Gastroesophageal sphincter (tissue), 4 donors: Measurements from ENCODE around the gene SEMA6B. TPM values are rescaled to one million over a fixed set of nuclear protein-coding genes. Genes with fewer than 3 reads are reported as not detected.

ENCODE experiments used
- ATAC-seq: fragments of 150-250 bp; one replicate; pipeline ENCODE4 v1.9.1; 2016; ENCODE audit warnings: mild to moderate bottlenecking, moderate library complexity
- H3K27ac ChIP-seq, 4 donors: fragments of 200-600 bp; sonication (generic) in 3 of 4; 1 replicate in 3 of 4; 2 replicates in 1 of 4; pipeline ENCODE4 v1.5.1; 2016 to 2019
- H3K27me3 ChIP-seq: fragments of 200-600 bp; sonication (generic); one replicate; pipeline ENCODE4 v1.5.1; 2019
- H3K36me3 ChIP-seq, 2 donors: fragments of 200-600 bp; sonication (generic); one replicate each; pipeline ENCODE4 v1.5.1; 2019; ENCODE audit warnings: control low read depth in 1 of 2
- H3K4me1 ChIP-seq, 3 donors: fragments of 200-600 bp; sonication (generic); 1 replicate in 2 of 3; 2 replicates in 1 of 3; pipeline ENCODE4 v1.5.1; 2016 to 2019; ENCODE audit warnings: control low read depth in 2 of 3
- H3K4me3 ChIP-seq, 2 donors: fragments of 200-600 bp; sonication (generic); one replicate each; pipeline ENCODE4 v1.5.1; 2019; ENCODE audit warnings: mild to moderate bottlenecking in 1 of 2, moderate library complexity in 1 of 2
- H3K9me3 ChIP-seq, 3 donors: fragments of 200-600 bp; sonication (generic); one replicate each; pipeline ENCODE4 v1.5.1; 2017 to 2019; ENCODE audit warnings: control low read depth in 2 of 3
- EP300 ChIP-seq: sonication (generic); formaldehyde crosslinking; IDR thresholded peaks from one replicate; pipeline ENCODE4 v1.6.1; 2017; ENCODE audit warnings: antibody characterized with exemption, mild to moderate bottlenecking
- POLR2A ChIP-seq, 2 donors: fragments of 450-650 bp; IDR thresholded peaks; one replicate each; pipeline ENCODE4 v1.6.1; 2017; ENCODE audit warnings: antibody characterized with exemption in 2 of 2, mild to moderate bottlenecking in 2 of 2, moderate library complexity in 1 of 2
- POLR2AphosphoS5 ChIP-seq: sonication (generic); formaldehyde crosslinking; IDR thresholded peaks from one replicate; pipeline ENCODE4 v1.6.1; 2017; ENCODE audit warnings: antibody characterized with exemption
- WGBS, 2 donors: methylation state at CpG; one replicate each; pipeline ENCODE4 v1.1.5; 2018; ENCODE audit warnings: low coverage in 1 of 2; 5-methylcytosine and 5-hydroxymethylcytosine counted together
- total RNA-seq, 4 donors: library from RNA; depleted of rRNA; stranded (reverse); fragments of >200 nt; gene quantifications; one replicate each; pipeline ENCODE4 v1.1.0, GENCODE V29; 2016
- TF ChIP-seq, protein P1 (sequence below), 4 experiments: fragments of 200-600 bp in 2 of 4; fragments of 450-650 bp in 2 of 4; sonication (generic) in 1 of 4; IDR thresholded peaks; one replicate each; pipeline ENCODE4 v1.5.1; 2017 to 2019; ENCODE audit warnings: antibody characterized with exemption in 4 of 4, mild to moderate bottlenecking in 2 of 4, moderate library complexity in 2 of 4

SEMA6B gene
- total RNA-seq, 4 donors from 2014 or later: 2.0 to 12.4 (median 7.3) TPM

DNA sequence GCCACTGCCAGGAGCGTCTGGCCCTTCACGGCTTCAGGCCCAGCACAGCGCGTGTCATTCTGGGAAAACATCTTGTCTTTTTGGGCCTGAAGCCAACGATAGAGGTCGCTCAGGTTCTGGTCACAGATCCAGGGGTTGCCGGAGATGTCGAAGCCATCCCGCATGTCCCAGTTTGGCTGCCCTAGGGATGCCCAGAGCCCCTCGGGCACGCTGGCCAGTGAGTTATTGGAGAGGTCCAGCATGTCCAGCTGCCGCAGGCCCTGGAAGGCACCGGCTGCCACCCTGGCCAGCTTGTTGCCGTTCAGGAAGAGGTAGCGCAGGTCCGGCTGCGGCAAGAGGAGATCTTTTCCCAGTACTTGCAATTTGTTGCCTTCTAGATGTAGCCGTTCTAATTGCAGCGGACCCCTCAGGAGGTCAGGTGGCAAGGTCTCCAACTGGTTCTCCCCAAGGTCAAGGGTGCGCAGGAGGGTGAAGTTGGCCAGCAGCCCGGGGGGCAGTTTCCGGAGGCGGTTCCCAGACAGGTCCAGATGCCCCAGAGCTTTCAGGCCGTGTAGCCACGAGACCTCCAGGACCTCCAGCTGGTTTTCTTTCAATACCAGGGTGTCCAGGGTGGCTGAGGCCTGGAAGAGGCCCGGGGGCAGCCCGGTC is 21.4 kb downstream of the SEMA6B start:
- Histone ChIP-seq H3K27ac (no peak overlapping the region), H3K36me3 (no peaks in the 10 kb centered on the region), H3K27me3 (peaks cover 26% of the 10 kb centered on the region), H3K4me1 (peaks cover 0 to 18% (median 0%) of the 10 kb centered on the region in 3 donors), H3K9me3 (peaks cover 0 to 9% (median 0%) of the 10 kb centered on the region in 3 donors), H3K4me3 (no peak overlapping the region)
- no peak for TF ChIP-seq POLR2AphosphoS5
- TF ChIP-seq, protein P1, sequence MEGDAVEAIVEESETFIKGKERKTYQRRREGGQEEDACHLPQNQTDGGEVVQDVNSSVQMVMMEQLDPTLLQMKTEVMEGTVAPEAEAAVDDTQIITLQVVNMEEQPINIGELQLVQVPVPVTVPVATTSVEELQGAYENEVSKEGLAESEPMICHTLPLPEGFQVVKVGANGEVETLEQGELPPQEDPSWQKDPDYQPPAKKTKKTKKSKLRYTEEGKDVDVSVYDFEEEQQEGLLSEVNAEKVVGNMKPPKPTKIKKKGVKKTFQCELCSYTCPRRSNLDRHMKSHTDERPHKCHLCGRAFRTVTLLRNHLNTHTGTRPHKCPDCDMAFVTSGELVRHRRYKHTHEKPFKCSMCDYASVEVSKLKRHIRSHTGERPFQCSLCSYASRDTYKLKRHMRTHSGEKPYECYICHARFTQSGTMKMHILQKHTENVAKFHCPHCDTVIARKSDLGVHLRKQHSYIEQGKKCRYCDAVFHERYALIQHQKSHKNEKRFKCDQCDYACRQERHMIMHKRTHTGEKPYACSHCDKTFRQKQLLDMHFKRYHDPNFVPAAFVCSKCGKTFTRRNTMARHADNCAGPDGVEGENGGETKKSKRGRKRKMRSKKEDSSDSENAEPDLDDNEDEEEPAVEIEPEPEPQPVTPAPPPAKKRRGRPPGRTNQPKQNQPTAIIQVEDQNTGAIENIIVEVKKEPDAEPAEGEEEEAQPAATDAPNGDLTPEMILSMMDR (IDR thresholded peaks at IDR 0.05): no peak
- no peak for TF ChIP-seq POLR2A (IDR thresholded peaks at IDR 0.05)
- TF ChIP-seq EP300: no peak
- ATAC-seq: no peak
- WGBS, 2 donors: 74% methylated on average over 12 of the region's 27 CpGs; no CpG with 5 or more reads in 1 of the 2 donors

DNA sequence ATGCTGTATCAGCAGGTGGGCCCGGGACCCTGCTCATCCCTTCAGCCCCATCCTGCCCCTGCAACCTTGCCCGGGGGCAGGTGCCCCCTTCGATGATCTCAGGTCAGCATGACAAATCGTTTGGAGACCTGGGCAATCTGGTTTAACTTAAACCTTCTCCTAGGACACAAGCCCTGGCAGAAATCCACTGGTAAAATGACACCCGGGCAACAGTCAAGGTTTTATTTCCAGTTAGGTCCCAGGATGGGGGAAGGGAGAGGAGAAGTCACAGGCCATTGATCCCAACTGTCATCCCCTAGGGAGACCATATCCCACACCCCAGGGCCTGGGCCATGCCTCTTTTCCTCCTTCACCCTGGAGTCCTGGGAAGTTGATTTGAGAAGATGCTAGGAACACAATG is 22.7 kb downstream of the SEMA6B start:
- Histone ChIP-seq H3K27me3 (peaks cover 26% of the 10 kb centered on the region), H3K4me1 (peaks cover 0 to 18% (median 0%) of the 10 kb centered on the region in 3 donors), H3K27ac (no peak overlapping the region), H3K36me3 (no peaks in the 10 kb centered on the region), H3K9me3 (peaks cover 0 to 9% (median 0%) of the 10 kb centered on the region in 3 donors), H3K4me3 (no peak overlapping the region)
- WGBS, 2 donors: no CpG with 5 or more reads among the region's 5 CpGs
- ATAC-seq: no peak
- TF ChIP-seq, protein P1 (IDR thresholded peaks at IDR 0.05): no peak
- no peak for TF ChIP-seq POLR2A (IDR thresholded peaks at IDR 0.05)
- TF ChIP-seq EP300: no peak
- TF ChIP-seq POLR2AphosphoS5: no peak

DNA sequence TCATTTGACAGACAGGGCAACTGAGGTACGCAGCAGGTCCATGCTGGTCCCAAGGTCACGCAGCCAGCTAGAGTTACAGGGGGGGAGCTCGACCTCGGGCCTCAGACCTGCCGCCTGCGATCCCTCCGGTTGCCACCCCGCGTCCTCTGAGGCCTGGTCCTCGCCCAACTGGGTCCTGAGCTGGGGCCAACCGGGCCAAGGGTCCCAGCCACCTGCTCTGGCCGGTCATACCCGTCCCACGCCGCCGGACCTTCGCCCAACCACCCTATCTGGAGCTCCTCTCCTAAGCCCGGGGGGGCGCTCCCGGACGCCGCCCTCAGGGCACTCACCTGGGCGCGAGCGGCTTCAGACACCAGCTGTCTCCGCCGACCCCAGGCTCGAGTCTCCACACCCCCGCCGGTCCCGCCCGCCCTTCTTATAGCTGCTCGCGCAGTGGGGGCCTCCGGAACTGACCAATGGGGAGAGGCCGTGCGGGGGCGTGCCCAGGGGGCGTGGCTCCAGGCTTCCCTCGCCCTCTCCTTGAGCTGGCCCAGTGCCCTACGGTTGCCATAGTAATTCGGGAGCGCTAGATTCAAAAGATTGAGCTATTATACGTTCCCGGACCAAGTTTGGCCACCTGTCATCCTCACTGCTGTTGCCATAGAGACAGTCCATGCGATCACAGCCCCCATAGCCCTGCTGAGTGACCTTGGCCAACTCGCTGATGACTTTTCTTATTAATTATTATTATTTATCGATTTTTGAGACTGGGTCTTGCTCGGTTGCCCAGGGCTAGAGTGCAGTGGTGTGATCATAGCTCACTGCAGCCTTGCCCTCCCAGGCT is 24.4 kb downstream of the SEMA6B start, which contains the start of gene PLIN5:
TSS of gene PLIN5 (minus strand) at position 389 of the 823 bp plus-strand sequence. CDS start 1,150 bp downstream, outside the sequence.
- 19 to 48% methylated on average over 2 to 9 of the region's 49 CpGs for WGBS, 2 donors
- Histone ChIP-seq H3K4me1 (peaks cover 0 to 18% (median 0%) of the 10 kb centered on the region in 3 donors), H3K4me3 (peak within 1 kb of the TSS; percentile 25 to 51), H3K9me3 (no peaks in the 10 kb centered on the region), H3K27me3 (peaks cover 20% of the 10 kb centered on the region), H3K27ac (peak within 1 kb of the TSS in 3 of 4 donors; percentile 47 to 74 (median 64)), H3K36me3 (no peaks in the 10 kb centered on the region)
- ATAC-seq: peak; percentile 90
- TF ChIP-seq, protein P1 (IDR thresholded peaks at IDR 0.05): no peak
- TF ChIP-seq POLR2A (IDR thresholded peaks at IDR 0.05): peak in 1 of 2 donors; percentile 38
- no peak for TF ChIP-seq EP300
- peak; percentile 32 for TF ChIP-seq POLR2AphosphoS5

DNA sequence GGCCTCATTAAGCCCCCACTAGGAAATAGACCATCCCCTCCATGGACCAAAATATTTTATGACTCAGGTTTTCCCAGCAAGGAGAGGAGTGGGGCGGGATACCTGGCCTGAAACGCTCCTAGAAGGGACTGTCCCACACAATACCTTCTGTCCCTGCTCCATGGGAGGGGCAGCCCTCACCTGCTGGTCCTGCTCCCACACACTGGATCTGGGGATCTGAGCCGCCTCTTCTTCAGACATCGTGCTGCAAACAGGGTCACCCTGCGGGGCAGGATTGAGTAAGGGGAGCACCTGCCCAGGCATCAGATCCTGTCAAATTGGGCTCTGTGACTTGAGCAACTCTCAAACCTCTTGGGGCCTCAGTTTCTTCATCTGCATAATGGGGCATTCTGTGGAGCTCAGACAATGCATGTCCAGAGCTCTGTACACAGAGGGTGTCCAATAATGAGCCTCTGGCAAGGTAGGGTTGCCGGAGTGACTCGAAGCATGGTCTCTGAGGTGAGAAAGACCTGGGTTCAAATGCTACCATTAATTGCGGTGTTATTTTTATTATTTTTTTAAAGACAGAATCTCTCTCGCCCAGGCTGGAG is 25.6 kb downstream of the SEMA6B start:
- H3K27me3 ChIP-seq: peaks cover 12% of the 10 kb centered on the region
- no peak for ATAC-seq
- peak overlapping the region in 1 of 4 donors; percentile 74 for H3K27ac ChIP-seq
- H3K4me1 ChIP-seq: peaks cover 0 to 18% (median 0%) of the 10 kb centered on the region in 3 donors
- H3K4me3 ChIP-seq: no peak overlapping the region
- H3K36me3 ChIP-seq: no peaks in the 10 kb centered on the region
- H3K9me3 ChIP-seq: no peaks in the 10 kb centered on the region
- TF ChIP-seq, protein P1 (IDR thresholded peaks at IDR 0.05): no peak
- no peak for TF ChIP-seq EP300
- no peak for TF ChIP-seq POLR2AphosphoS5
- TF ChIP-seq POLR2A (IDR thresholded peaks at IDR 0.05): no peak
- 80 to 83% methylated on average over 1 to 4 of the region's 9 CpGs for WGBS, 2 donors
